ENCODE measurements around the gene MACROD2. TPM values are rescaled to one million over a fixed set of nuclear protein-coding genes. Genes with fewer than 3 reads are reported as not detected.

MACROD2 gene
- polyA plus RNA-seq, 10 donors: 2.4 to 5.0 (median 3.6) TPM

GRCh38 chr20:15336011-15336410 lies 1340.7 kb downstream of the MACROD2 start:
- no peak for DNase-seq

GRCh38 chr20:15336536-15336935 lies 1341.2 kb downstream of the MACROD2 start:
- DNase-seq: no peak

GRCh38 chr20:15339264-15339663 lies 1343.9 kb downstream of the MACROD2 start:
- peak in 2 of 3 donors; percentile 13 to 29 for DNase-seq

GRCh38 chr20:15342991-15343523 lies 1347.7 kb downstream of the MACROD2 start:
- DNase-seq: peak; percentile 15 to 45 (median 26)

GRCh38 chr20:15345287-15345686 lies 1350.0 kb downstream of the MACROD2 start:
- no peak for DNase-seq

- no peak for DNase-seq
These were observed 1351.5 kb downstream of the MACROD2 start for GRCh38 chr20:15346657-15347280.

- peak in 1 of 3 donors; percentile 17 for DNase-seq
These were observed 1363.7 kb downstream of the MACROD2 start for GRCh38 chr20:15359056-15359455.

GRCh38 chr20:15362849-15363248 lies 1367.5 kb downstream of the MACROD2 start:
- no peak for DNase-seq

GRCh38 chr20:15364781-15365180 lies 1369.5 kb downstream of the MACROD2 start:
- DNase-seq: no peak

GRCh38 chr20:15370370-15370769 lies 1375.1 kb downstream of the MACROD2 start:
- DNase-seq: no peak

GRCh38 chr20:15374682-15375081 lies 1379.4 kb downstream of the MACROD2 start:
- DNase-seq: no peak

GRCh38 chr20:15375836-15376235 lies 1380.5 kb downstream of the MACROD2 start:
- DNase-seq: no peak

- DNase-seq: peak in 1 of 3 donors; percentile 7
These were observed 1382.3 kb downstream of the MACROD2 start for GRCh38 chr20:15377603-15378002.

GRCh38 chr20:15378151-15378550 lies 1382.8 kb downstream of the MACROD2 start:
- no peak for DNase-seq

- no peak for DNase-seq
These were observed 1384.5 kb downstream of the MACROD2 start for GRCh38 chr20:15379681-15380296.

- DNase-seq: no peak
These were observed 1385.5 kb downstream of the MACROD2 start for GRCh38 chr20:15380770-15381169.

- DNase-seq: no peak
These were observed 1391.9 kb downstream of the MACROD2 start for GRCh38 chr20:15387228-15387627.

GRCh38 chr20:15395457-15395856 lies 1400.1 kb downstream of the MACROD2 start:
- DNase-seq: no peak

GRCh38 chr20:15396026-15396425 lies 1400.7 kb downstream of the MACROD2 start:
- DNase-seq: no peak

- DNase-seq: no peak
These were observed 1401.6 kb downstream of the MACROD2 start for GRCh38 chr20:15396900-15397299.

- peak in 1 of 3 donors; percentile 17 for DNase-seq
These were observed 1404.5 kb downstream of the MACROD2 start for GRCh38 chr20:15399781-15400180.

- DNase-seq: no peak
These were observed 1410.8 kb downstream of the MACROD2 start for GRCh38 chr20:15406072-15406471.

GRCh38 chr20:15411781-15412180 lies 1416.5 kb downstream of the MACROD2 start:
- no peak for DNase-seq

Data from muscle of back (tissue), 11 donors.